AG09309 (cell line): Measurements from ENCODE around the gene F7.

Experiments used
- DNase-seq: peaks from one replicate; pipeline ENCODE4 v3.0.0-alpha.2; 2010; ENCODE audit warnings: low read depth
- H3K4me3 ChIP-seq: 2 replicates; pipeline ENCODE4 v1.5.1; 2011; ENCODE audit warnings: mild to moderate bottlenecking, low read depth, low read length, moderate library complexity; ENCODE audit not compliant: control insufficient read depth
- CTCF ChIP-seq: IDR thresholded peaks from 2 replicates; pipeline ENCODE4 v1.5.1; 2011; ENCODE audit warnings: mild to moderate bottlenecking, low read depth, low read length, inconsistent platforms; ENCODE audit not compliant: insufficient read depth, control insufficient read depth; ENCODE audit errors: missing control alignments

F7 gene

GRCh38 chr13:113115363-113116205 is 10.0 kb downstream of the F7 start:
- DNase-seq: no peak
- H3K4me3 ChIP-seq: no peak overlapping the region
- no peak for TF ChIP-seq CTCF

DNA sequence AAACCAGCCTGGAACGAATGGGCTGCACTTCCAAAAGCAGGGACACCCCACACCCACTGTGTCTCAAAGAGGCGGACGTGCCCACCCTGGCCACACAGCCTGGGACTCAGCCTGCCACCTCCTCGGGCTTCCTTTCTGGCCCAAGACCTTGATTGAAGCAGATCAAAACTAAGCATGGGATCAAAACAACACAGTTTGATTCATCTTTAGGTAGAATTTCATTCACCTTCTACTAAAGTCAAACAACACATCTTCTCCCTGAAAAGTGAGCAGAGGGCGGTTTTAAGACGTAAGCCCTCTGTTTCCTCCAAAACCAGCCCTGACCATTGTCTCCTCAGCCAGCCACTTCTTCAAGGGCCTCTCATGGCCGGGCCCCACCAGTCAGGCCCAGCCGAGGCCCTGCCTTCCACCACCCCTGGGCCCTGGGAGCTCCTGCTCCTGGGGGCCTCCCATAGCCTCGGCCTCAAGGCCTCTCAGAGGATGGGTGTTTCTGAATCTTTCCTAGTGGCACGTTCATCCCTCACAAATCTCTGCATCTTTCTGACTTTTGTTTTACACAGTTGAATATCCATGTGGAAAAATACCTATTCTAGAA is 10.7 kb downstream of the F7 start:
- no peak for DNase-seq
- no peak overlapping the region for H3K4me3 ChIP-seq
- no peak for TF ChIP-seq CTCF

DNA sequence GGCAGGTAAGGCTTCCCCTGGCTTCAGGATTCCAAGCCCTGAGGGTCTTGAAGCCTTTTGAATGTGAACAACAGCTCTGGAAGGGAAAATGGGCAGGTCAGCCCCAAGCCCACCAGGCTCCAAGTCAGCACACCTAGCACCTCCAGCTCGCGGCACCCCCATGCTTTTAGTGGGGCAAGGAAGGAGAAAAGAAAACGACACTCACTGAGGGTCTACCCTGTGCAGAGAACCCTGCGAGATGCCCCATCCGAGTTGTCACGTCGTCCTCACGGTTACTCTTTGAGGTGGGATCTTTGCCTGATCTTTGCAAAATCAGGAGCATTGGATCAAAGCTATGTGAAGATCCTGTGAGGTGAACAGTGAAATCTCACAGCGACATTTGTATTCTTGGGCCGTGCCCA is 11.3 kb downstream of the F7 start:
- no peak for TF ChIP-seq CTCF
- no peak for DNase-seq

GRCh38 chr13:113117335-113117872 is 11.8 kb downstream of the F7 start:
- DNase-seq: no peak
- no peak for TF ChIP-seq CTCF

More for the DNA sequence above, 11.3 kb downstream of the F7 start:
- H3K4me3 ChIP-seq: no peak overlapping the region

GRCh38 chr13:113117911-113118260 is 12.3 kb downstream of the F7 start:
- TF ChIP-seq CTCF: no peak
- H3K4me3 ChIP-seq: no peak overlapping the region
- no peak for DNase-seq

More at GRCh38 chr13:113117335-113117872, 11.8 kb downstream of the F7 start:
- no peak overlapping the region for H3K4me3 ChIP-seq

DNA sequence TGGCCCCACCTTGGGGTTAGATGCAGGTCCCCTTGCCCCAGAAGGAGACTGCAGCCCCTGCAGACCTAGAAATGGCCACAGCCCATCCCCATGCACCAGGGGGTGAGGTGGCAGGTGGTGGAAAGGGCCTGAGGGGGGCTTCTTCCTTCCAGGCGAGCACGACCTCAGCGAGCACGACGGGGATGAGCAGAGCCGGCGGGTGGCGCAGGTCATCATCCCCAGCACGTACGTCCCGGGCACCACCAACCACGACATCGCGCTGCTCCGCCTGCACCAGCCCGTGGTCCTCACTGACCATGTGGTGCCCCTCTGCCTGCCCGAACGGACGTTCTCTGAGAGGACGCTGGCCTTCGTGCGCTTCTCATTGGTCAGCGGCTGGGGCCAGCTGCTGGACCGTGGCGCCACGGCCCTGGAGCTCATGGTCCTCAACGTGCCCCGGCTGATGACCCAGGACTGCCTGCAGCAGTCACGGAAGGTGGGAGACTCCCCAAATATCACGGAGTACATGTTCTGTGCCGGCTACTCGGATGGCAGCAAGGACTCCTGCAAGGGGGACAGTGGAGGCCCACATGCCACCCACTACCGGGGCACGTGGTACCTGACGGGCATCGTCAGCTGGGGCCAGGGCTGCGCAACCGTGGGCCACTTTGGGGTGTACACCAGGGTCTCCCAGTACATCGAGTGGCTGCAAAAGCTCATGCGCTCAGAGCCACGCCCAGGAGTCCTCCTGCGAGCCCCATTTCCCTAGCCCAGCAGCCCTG is 12.8 kb downstream of the F7 start:
- no peak for DNase-seq
- no peak for TF ChIP-seq CTCF
- H3K4me3 ChIP-seq: no peak overlapping the region
